HG03457 (cell line): ENCODE measurements around the gene SLC25A17.
"Not testable (repeated sequence)": the region's sequence is repeated elsewhere in the genome, so short reads cannot be mapped to it uniquely, and the experiment has no call there.

Experiments used
- ATAC-seq: cut with Tn5 transposase; IDR thresholded peaks from one replicate; pipeline ENCODE4 v1.9.1; 2021; ENCODE audit warnings: moderate number of reproducible peaks; ENCODE audit not compliant: unreplicated experiment

SLC25A17 gene

GRCh38 chr22:40721266-40721665, 97.9 kb downstream of the SLC25A17 start:
- ATAC-seq = no peak

- no peak for ATAC-seq
These were observed 98.4 kb downstream of the SLC25A17 start for GRCh38 chr22:40720538-40721256.

- ATAC-seq = not testable (repeated sequence)
These were observed 99.0 kb downstream of the SLC25A17 start for GRCh38 chr22:40720156-40720537.
